NCI-H2081 (cell line): ENCODE measurements around the gene SPIRE1.

Experiments used
- DNase-seq, 2 experiments: peaks; one replicate each; lab custom pipeline; 2025; lab: John Stamatoyannopoulos, UW

Gene SPIRE1

GRCh38 chr18:12411456-12411855 lies 246.5 kb downstream of the SPIRE1 start:
- DNase-seq, result no peak

DNA sequence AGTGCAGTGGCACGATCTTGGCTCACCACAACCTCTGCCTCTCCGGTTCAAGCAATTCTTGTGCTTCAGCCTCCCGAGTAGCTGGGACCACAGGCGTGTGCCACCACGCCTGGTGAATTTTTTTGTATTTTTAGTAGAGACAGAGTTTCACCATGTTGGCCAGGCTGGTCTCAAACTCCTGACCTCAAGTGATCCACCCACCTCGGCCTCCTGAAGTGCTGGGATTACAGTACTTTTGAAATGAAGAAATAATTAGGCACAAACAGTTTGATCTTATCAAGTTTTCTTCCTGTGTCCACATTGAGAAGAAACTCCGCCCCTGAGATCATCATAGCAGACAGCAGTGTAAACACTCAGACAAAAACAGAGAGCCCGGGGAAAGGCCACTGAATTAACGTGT lies 247.2 kb downstream of the SPIRE1 start:
- DNase-seq, result peak in 1 of 2 experiments; percentile 7

- DNase-seq, result no peak
Measured at GRCh38 chr18:12410081-12410481, 247.8 kb downstream of the SPIRE1 start.

GRCh38 chr18:12409469-12409868 lies 248.4 kb downstream of the SPIRE1 start:
- DNase-seq, result no peak

DNA sequence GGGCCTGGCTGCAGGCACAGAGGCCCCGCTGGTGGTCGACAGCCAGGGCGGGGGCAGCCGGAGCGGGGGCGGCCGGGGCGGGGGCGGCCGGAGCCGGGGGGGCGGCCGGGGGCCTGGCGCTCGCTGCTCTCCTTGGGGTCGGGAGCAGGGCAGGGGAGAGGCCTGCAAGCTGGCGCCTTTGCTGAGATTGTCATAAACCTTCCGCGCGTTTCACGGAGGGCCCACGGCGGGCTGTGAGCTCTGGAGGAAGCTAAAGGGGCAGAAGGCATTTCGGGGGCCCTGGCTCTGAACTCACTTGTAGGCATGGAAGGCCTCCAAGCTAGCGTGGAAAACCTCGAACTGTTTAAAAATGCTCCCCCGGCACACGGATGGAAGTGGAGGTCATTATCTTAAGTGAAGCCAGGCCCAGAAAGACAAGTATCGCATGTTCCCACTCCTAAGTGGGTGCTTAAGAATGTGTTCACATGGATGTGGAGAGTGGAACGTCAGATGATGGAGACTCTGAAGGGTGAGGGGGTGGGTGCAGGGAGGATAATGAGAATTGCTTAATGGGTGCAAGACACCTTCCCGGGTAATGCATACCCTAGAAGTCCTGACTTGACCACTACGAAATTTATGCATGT lies 249.5 kb downstream of the SPIRE1 start:
- peak in 1 of 2 experiments; percentile 43 for DNase-seq

DNA sequence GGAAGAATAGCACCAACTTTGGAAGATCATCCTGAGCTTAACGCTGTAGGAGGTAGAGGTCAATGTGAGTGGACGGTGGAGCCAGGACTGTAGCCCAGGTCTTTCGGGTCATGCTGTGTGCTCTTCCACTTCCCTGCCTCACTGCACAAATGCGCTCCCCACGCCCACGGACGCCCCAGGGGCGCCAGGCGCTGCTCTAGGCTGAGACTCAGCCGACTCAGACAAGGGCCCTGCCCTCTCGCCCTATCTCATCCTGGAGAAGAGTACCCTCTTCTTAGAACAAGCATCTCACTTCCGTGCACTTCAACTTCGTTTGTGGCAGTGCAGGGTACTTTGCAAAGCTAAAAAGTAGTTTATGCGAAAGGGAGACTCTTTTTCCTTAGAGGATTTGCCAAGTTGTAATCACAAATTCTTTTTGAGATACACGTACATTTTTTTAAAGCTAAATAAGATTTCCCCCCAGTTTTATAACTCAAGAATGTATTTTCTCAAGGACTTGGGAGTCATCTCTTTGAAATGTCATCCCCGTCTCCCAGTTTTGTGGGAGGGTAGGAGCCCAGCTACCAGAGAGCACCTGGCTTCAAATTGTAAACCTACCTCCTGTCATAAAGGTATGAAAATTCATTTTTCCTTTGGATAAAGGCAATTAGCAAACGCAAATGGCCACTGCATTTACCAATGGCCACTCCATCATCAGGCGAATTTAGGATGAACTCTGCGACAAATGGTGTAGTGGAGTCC lies 251.4 kb downstream of the SPIRE1 start:
- no peak for DNase-seq

GRCh38 chr18:12405066-12405465 lies 252.8 kb downstream of the SPIRE1 start:
- DNase-seq, result no peak

DNA sequence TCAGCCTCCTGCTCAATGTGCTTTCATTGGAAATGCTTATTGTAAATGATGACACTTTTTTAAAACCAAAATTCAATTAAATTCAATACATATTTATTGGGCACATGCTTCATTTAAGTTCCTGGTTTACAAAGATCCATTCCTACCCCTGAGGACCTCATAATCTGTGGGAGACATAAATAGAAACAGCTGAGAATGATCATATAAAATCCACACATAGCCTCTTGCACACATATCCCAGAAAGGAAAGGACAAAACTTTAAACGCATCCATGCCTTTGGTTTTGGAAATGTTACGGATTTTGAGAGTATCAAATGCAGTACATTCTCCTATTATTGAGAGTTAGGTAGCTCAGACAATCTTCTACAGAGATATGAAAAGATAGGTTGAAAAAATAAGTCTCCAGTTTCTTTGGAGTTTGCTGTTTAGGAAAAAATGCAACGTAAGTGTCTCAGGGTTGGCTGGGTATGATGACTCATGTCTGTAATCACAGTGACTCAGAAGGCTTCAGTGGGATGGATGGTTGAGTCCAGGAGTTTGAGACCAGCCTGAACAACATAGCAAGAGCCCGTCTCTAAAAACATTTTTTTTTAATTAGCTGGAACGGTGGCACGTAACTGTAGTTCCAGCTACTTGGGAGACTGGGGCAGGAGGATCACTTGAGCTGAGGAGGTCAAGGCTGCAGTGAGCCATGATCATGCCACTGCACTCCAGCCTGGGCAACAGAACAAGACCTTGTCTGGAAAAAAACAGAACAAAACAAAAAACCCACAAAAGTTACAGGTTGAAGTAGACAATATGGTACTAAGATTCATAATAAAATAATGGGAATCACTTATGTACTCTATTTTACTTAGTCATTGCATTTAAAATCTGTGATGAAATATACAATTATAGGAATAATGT lies 254.1 kb downstream of the SPIRE1 start:
- no peak for DNase-seq

DNA sequence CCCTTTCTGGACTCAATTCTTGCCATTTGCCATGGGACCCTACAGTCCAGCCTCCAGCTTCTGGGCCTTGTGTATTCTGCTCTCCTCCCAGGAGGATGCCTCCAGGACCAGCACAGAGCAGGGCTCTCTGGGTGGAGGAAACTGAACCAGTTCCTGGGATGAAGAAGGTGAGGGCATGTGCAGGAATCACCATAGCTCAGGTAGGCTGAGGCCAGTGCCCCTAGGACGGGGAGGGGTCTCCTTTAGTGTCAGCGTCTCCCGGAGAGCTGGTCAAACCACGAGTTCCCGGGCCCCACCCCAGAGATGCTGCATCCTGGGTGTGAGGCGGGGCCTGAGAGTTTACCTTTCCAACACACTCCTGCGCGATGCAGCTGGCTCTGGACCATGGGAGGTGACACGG lies 256.0 kb downstream of the SPIRE1 start:
- no peak for DNase-seq

DNA sequence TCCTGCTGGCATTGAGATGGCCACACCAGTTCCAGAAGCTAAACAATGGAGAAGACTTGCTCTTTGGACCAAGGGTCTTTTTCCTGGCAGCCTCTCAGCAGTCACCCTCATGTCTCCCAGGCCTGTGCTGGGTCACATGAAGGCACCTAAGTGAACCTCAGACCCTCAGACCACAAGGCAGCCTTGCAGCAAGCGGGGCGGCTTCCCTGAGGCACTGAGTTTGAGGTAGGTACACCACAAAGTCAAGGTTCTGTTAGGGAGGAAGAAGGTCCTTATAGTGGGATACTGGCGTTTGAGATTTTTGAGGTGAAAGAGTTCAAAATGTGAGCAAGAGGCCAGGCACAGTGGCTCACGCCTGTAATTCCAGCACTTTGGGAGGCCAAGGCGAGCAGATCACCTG lies 258.7 kb downstream of the SPIRE1 start:
- no peak for DNase-seq

GRCh38 chr18:12398625-12399024 lies 259.3 kb downstream of the SPIRE1 start:
- no peak for DNase-seq

DNA sequence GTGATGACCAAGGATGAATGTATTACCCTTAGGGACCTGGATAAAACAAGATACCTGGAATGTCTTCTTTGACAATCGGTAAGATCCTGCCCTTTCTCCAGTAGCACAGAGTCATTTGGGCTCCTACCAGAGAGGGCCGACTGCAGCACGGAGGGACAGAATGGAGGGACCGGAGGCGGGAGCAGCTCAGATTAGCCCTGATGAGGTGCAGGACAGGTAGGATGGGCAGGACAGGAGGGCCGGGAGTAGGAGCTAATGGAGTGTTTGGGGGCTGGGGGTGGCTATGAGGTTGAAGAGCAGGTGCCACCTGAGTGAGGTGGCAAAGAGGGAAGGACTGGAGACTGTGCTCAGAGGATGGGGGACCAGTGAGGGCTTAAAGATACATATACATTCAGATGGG lies 260.1 kb downstream of the SPIRE1 start:
- no peak for DNase-seq

- DNase-seq, result no peak
Measured at GRCh38 chr18:12397254-12397653, 260.7 kb downstream of the SPIRE1 start.
